Osteocyte (in vitro differentiated cells): ENCODE data around the gene PTPRM. TPM values are rescaled to one million over a fixed set of nuclear protein-coding genes. Genes with fewer than 3 reads are reported as not detected.

Experiments
- DNase-seq: peaks from one replicate; pipeline ENCODE4 v3.0.0; 2021; ENCODE audit warnings: mixed read lengths; ENCODE audit not compliant: unreplicated experiment; ENCODE audit errors: extremely low spot score
- H3K27ac Mint-ChIP-seq: one replicate; pipeline ENCODE4 v1.8.0; 2021; ENCODE audit warnings: mild to moderate bottlenecking, mixed read lengths; ENCODE audit not compliant: unreplicated experiment
- H3K27me3 Mint-ChIP-seq: one replicate; pipeline ENCODE4 v1.8.0; 2021; ENCODE audit warnings: mixed read lengths; ENCODE audit not compliant: unreplicated experiment
- H3K36me3 Mint-ChIP-seq: one replicate; pipeline ENCODE4 v1.8.0; 2021; ENCODE audit warnings: mixed read lengths; ENCODE audit not compliant: unreplicated experiment
- H3K4me1 Mint-ChIP-seq: one replicate; pipeline ENCODE4 v1.8.0; 2021; ENCODE audit warnings: mixed read lengths; ENCODE audit not compliant: unreplicated experiment
- H3K4me3 Mint-ChIP-seq: one replicate; pipeline ENCODE4 v1.8.0; 2021; ENCODE audit warnings: mild to moderate bottlenecking, moderate library complexity, mixed read lengths; ENCODE audit not compliant: unreplicated experiment
- H3K9me3 Mint-ChIP-seq: one replicate; pipeline ENCODE4 v1.8.0; 2021; ENCODE audit warnings: mixed read lengths; ENCODE audit not compliant: unreplicated experiment
- CTCF ChIP-seq: fragments of 200-600 bp; sonication (generic); IDR thresholded peaks from 2 replicates; pipeline ENCODE4 v1.5.0; 2021; ENCODE audit warnings: antibody characterized with exemption, mild to moderate bottlenecking, moderate library complexity
- total RNA-seq: library from RNA; stranded (reverse); gene quantifications from 2 replicates; pipeline ENCODE4 v1.2.1, GENCODE V29; 2021

The PTPRM gene
- total RNA-seq, 1 donor from 2014 or later = 105 TPM

- no peaks in the 10 kb centered on the region for H3K27me3 Mint-ChIP-seq
- no peak for TF ChIP-seq CTCF
- no peak overlapping the region for H3K27ac Mint-ChIP-seq
- no peak for DNase-seq
- no peak overlapping the region for H3K4me3 Mint-ChIP-seq
- peaks cover 43% of the 10 kb centered on the region for H3K36me3 Mint-ChIP-seq
- peaks cover 30% of the 10 kb centered on the region for H3K9me3 Mint-ChIP-seq
- H3K4me1 Mint-ChIP-seq = peaks cover 16% of the 10 kb centered on the region
Observed at GRCh38 chr18:8409151-8409550, 842.0 kb downstream of the PTPRM start.

- H3K4me3 Mint-ChIP-seq = no peak overlapping the region
- H3K36me3 Mint-ChIP-seq = peaks cover 31% of the 10 kb centered on the region
- no peak for DNase-seq
- no peak overlapping the region for H3K27ac Mint-ChIP-seq
- no peaks in the 10 kb centered on the region for H3K27me3 Mint-ChIP-seq
- TF ChIP-seq CTCF = no peak
- peaks cover 4% of the 10 kb centered on the region for H3K4me1 Mint-ChIP-seq
- peaks cover 30% of the 10 kb centered on the region for H3K9me3 Mint-ChIP-seq
Observed at GRCh38 chr18:8411492-8411891, 844.4 kb downstream of the PTPRM start.

GRCh38 chr18:8412117-8412516 is 845.0 kb downstream of the PTPRM start:
- no peak for TF ChIP-seq CTCF
- Mint-ChIP-seq H3K4me3 (no peak overlapping the region), H3K4me1 (no peaks in the 10 kb centered on the region), H3K27me3 (no peaks in the 10 kb centered on the region), H3K9me3 (peaks cover 30% of the 10 kb centered on the region), H3K36me3 (peaks cover 25% of the 10 kb centered on the region), H3K27ac (no peak overlapping the region)
- no peak for DNase-seq

- no peak for DNase-seq
- no peak overlapping the region for H3K4me3 Mint-ChIP-seq
Observed at GRCh38 chr18:8413189-8413588, 846.1 kb downstream of the PTPRM start.

GRCh38 chr18:8413751-8414150 is 846.6 kb downstream of the PTPRM start:
- no peaks in the 10 kb centered on the region for H3K4me1 Mint-ChIP-seq
- H3K27ac Mint-ChIP-seq = no peak overlapping the region
- H3K4me3 Mint-ChIP-seq = no peak overlapping the region
- no peak for DNase-seq
- H3K27me3 Mint-ChIP-seq = no peaks in the 10 kb centered on the region
- peaks cover 30% of the 10 kb centered on the region for H3K9me3 Mint-ChIP-seq
- H3K36me3 Mint-ChIP-seq = peaks cover 19% of the 10 kb centered on the region
- TF ChIP-seq CTCF = no peak

More at GRCh38 chr18:8413189-8413588, 846.1 kb downstream of the PTPRM start:
- Mint-ChIP-seq H3K9me3 (peaks cover 30% of the 10 kb centered on the region), H3K4me1 (no peaks in the 10 kb centered on the region), H3K36me3 (peaks cover 21% of the 10 kb centered on the region), H3K27ac (no peak overlapping the region), H3K27me3 (no peaks in the 10 kb centered on the region)
- no peak for TF ChIP-seq CTCF
